GM12878 (cell line): Measurements from ENCODE around the gene DNAI4. TPM values are rescaled to one million over a fixed set of nuclear protein-coding genes. Genes with fewer than 3 reads are reported as not detected.

ENCODE experiments used
- ATF2 ChIP-seq: IDR thresholded peaks from 2 replicates; pipeline ENCODE4 v1.6.1; 2012; ENCODE audit warnings: low read length, inconsistent platforms
- BCL11A ChIP-seq: IDR thresholded peaks from 2 replicates; pipeline ENCODE4 v1.6.1; 2011; ENCODE audit warnings: low read depth, low read length
- BHLHE40 ChIP-seq, 2 experiments: fragments of 450-650 bp in 1 of 2; IDR thresholded peaks; 2 replicates each; pipeline ENCODE4 v1.6.1; 2011 to 2017; ENCODE audit warnings: low read depth in 2 of 2, borderline replicate concordance in 1 of 2, improper control_type of control experiment in 1 of 2, low read length in 1 of 2, mild to moderate bottlenecking in 1 of 2
- BMI1 ChIP-seq: fragments of 450-650 bp; IDR thresholded peaks from 2 replicates; pipeline ENCODE4 v1.6.1; 2016; ENCODE audit warnings: mild to moderate bottlenecking, moderate library complexity, borderline replicate concordance
- CBX5 ChIP-seq: sonication (generic); IDR thresholded peaks from 2 replicates; pipeline ENCODE4 v1.6.1; 2016; ENCODE audit warnings: low read depth, moderate library complexity, mild to moderate bottlenecking, inconsistent platforms
- CHD4 ChIP-seq: fragments of 200-600 bp; sonication (generic); IDR thresholded peaks from 2 replicates; pipeline ENCODE4 v1.6.1; 2016; ENCODE audit warnings: mild to moderate bottlenecking
- DPF2 ChIP-seq: fragments of 450-650 bp; IDR thresholded peaks from 2 replicates; pipeline ENCODE4 v1.6.1; 2017; ENCODE audit warnings: mild to moderate bottlenecking
- E2F4 ChIP-seq: IDR thresholded peaks from 2 replicates; pipeline ENCODE4 v1.6.1; 2012; ENCODE audit warnings: low read depth, low read length, improper control_type of control experiment
- ELK1 ChIP-seq: IDR thresholded peaks from 2 replicates; pipeline ENCODE4 v1.6.1; 2012; ENCODE audit warnings: low read depth, low read length, improper control_type of control experiment
- EP300 ChIP-seq, 2 experiments: fragments of 150-350 bp in 1 of 2; IDR thresholded peaks; 2 replicates each; pipeline ENCODE4 v1.6.1; 2011 to 2012; ENCODE audit warnings: low read depth in 2 of 2, low read length in 2 of 2, borderline replicate concordance in 1 of 2, improper control_type of control experiment in 1 of 2, inconsistent platforms in 1 of 2; ENCODE audit not compliant: control insufficient read depth in 1 of 2
- HDAC6 ChIP-seq: fragments of 200-600 bp; sonication (generic); IDR thresholded peaks from one replicate; pipeline ENCODE4 v1.8.0; 2017; ENCODE audit warnings: antibody characterized with exemption; ENCODE audit not compliant: unreplicated experiment
- IRF4 ChIP-seq: IDR thresholded peaks from 2 replicates; pipeline ENCODE4 v1.6.1; 2011; ENCODE audit warnings: low read depth, low read length
- JUND ChIP-seq: IDR thresholded peaks from 2 replicates; pipeline ENCODE4 v1.6.1; 2012; ENCODE audit warnings: low read depth, mild to moderate bottlenecking, low read length, improper control_type of control experiment, moderate library complexity
- MYC ChIP-seq: IDR thresholded peaks from 2 replicates; pipeline ENCODE4 v1.6.1; 2011; ENCODE audit warnings: mild to moderate bottlenecking, low read length, moderate library complexity, inconsistent platforms; ENCODE audit not compliant: insufficient read depth, insufficient replicate concordance, insufficient read length, severe bottlenecking
- NFXL1 ChIP-seq: fragments of 450-650 bp; IDR thresholded peaks from 2 replicates; pipeline ENCODE4 v1.6.1; 2017; ENCODE audit warnings: antibody characterized with exemption, mild to moderate bottlenecking, borderline replicate concordance
- RELB ChIP-seq: fragments of 450-650 bp; IDR thresholded peaks from 2 replicates; pipeline ENCODE4 v1.6.1; 2017; ENCODE audit warnings: low read depth, mild to moderate bottlenecking, moderate library complexity
- SUZ12 ChIP-seq: fragments of 200-600 bp; sonication (generic); IDR thresholded peaks from one replicate; pipeline ENCODE4 v1.6.1; 2018; ENCODE audit warnings: antibody characterized with exemption, mild to moderate bottlenecking; ENCODE audit not compliant: unreplicated experiment
- TCF12 ChIP-seq: IDR thresholded peaks from 2 replicates; pipeline ENCODE4 v1.6.1; 2011; ENCODE audit warnings: low read depth, mild to moderate bottlenecking, low read length
- YY1 ChIP-seq: IDR thresholded peaks from 2 replicates; pipeline ENCODE4 v1.6.1; 2011; ENCODE audit warnings: low read depth, mild to moderate bottlenecking, low read length
- ZNF687 ChIP-seq: fragments of 450-650 bp; IDR thresholded peaks from 2 replicates; pipeline ENCODE4 v1.6.1; 2017; ENCODE audit warnings: mild to moderate bottlenecking, moderate library complexity
- polyA plus RNA-seq, 11 experiments: library from polyadenylated mRNA; depleted of rRNA in 4 of 11; unstranded in 6 of 11; stranded (reverse) in 5 of 11; fragments of >200 nt; fragmentation: Nextera tagmentation in 4 of 11; fragmentation: Illumina TruSeq in 1 of 11; extraction: Ambion mirVana in 4 of 11; extraction: Trizol in 1 of 11; gene quantifications; 1 replicate in 1 of 11; 2 replicates in 10 of 11; pipeline versions ENCODE4 v1.2.1 to v1.2.3, GENCODE V29; 2011 to 2016; ENCODE audit warnings: inconsistent platforms in 2 of 11, missing spikeins in 2 of 11, low read depth in 1 of 11
- total RNA-seq, 4 experiments: library from RNA; depleted of rRNA in 3 of 4; stranded (reverse); fragments of >200 nt in 3 of 4; fragmentation: Illumina TruSeq in 1 of 4; extraction: Trizol in 1 of 4; gene quantifications; 2 replicates each; pipeline versions ENCODE4 v1.2.1 to v1.2.3, GENCODE V29; 2013 to 2021

Gene DNAI4
- total and polyA plus RNA-seq, 10 of the 15 experiments (the other 5 are each of a cell fraction or from before 2014, with no cell fraction given), result 0.13 to 2.3 (median 0.27) TPM; not detected in 1

GRCh38 chr1:66929999-66930822 is 5.6 kb upstream of the DNAI4 start (continued):
- TF ChIP-seq ZNF687 (peak; percentile 51; the same call in 1 of the 2 replicates), SUZ12 (no peak), NFXL1 (no peak), IRF4 (no peak), RELB (no peak), ATF2 (no peak), CHD4 (no peak), TCF12 (peak; percentile 3; the same call in 1 of the 2 replicates), YY1 (peak; percentile 93), HDAC6 (no peak), BCL11A (no peak), BHLHE40 (IDR thresholded peaks at IDR 0.05; ENCODE audit: borderline replicate concordance in 1 of 2, low read depth in 2 of 2, low read length in 1 of 2) (peak in 1 of 2 experiments; percentile 81; a peak in 2 of 4 replicates), DPF2 (peak; percentile 63), CBX5 (no peak), ELK1 (no peak), E2F4 (0 out of 2 replicates have a peak, but pooled peaks have one; percentile 64), MYC (no peak), JUND (no peak), BMI1 (no peak), EP300 (IDR thresholded peaks at IDR 0.05; ENCODE audit: borderline replicate concordance in 1 of 2, control insufficient read depth in 1 of 2, low read depth in 2 of 2, low read length in 2 of 2) (no peak)
